G401 (cell line): ENCODE data around the gene SH3RF1. TPM values are rescaled to one million over a fixed set of nuclear protein-coding genes. Genes with fewer than 3 reads are reported as not detected.

ENCODE experiments used
- DNase-seq: peaks from one replicate; pipeline ENCODE4 v3.0.0-alpha.2; 2015; ENCODE audit warnings: low spot score
- in situ Hi-C: cut with HindIII; loops from 2 replicates; pipeline ENCODE4 v1.10.0; 2016; ENCODE audit warnings: low sequenced_read_pairs, mixed read lengths
- total RNA-seq: library from RNA; depleted of rRNA; stranded (reverse); fragments of >200 nt; shearing (Covaris generic); gene quantifications from 2 replicates; pipeline ENCODE4 v1.2.3, GENCODE V29; 2014

The SH3RF1 gene
- total RNA-seq, 1 experiment from 2014 or later = not detected

- DNase-seq = no peak
- in situ Hi-C loops = no loop called here
These were observed 146.1 kb downstream of the SH3RF1 start for GRCh38 chr4:169124661-169125060.

GRCh38 chr4:169122422-169122821, 148.3 kb downstream of the SH3RF1 start:
- no peak for DNase-seq
- in situ Hi-C loops = no loop called here

GRCh38 chr4:169121861-169122382, 148.8 kb downstream of the SH3RF1 start:
- in situ Hi-C loops = no loop called here
- DNase-seq = no peak

DNA sequence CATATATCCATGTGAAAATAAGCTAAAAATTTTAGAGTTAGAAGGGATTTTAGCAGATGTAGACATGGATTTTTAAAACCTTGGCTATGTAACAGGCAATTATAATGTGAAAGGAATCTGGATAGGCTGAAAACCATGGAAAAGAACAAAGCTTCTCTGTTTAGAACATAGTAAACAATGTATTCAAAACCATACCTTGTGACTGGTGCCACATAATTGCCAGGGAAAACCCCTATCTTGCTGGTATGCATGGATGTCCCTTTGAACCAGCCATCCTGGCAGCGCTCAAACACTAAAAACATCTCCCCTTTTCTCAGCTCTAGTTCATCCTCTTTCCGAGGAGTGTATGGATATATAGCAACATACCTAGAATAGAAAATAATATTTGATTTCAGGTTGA, 150.1 kb downstream of the SH3RF1 start:
- in situ Hi-C loops = no loop called here
- no peak for DNase-seq

DNA sequence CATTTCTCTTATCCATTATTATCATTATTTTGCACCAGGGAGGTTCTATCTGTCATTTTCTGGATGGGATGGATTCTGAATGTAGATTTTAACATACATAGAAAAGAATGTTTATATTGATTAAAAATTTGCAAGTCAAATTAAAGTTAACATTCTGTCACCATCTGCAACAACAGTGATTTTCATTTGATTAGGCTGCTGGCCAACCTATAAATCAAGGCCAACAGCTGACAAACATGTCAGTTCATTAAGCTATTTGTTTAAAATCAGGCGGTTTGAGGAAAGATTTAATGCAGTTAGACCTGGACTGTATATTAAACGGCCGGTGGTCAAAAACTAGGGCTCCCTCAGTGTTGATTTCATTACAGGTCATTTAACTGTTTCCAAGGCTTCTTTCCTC, 151.2 kb downstream of the SH3RF1 start:
- in situ Hi-C loops = no loop called here
- DNase-seq = no peak

DNA sequence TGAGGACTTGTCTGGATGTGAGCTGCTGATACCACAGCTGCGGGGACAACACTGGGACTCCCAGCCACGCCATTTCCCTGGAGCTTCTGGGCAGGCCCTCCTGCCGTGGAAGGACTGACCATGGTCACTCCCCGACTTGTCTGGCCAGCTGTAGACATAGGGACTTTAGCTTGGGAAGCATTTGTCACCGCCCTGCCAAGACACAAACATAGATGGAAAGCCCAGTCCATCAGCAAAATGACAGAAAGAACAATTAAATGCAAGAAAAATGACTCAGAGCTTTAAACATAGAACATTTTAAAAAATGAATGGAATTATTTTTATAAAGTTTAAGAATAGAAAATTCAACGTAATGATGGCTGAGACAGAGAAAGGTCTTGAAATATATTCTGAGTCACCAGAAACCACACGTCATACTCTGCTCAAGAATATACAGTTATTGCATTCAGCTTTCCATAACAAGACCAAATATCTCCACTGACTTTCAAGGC, 153.1 kb downstream of the SH3RF1 start:
- in situ Hi-C loops = no loop called here
- no peak for DNase-seq

DNA sequence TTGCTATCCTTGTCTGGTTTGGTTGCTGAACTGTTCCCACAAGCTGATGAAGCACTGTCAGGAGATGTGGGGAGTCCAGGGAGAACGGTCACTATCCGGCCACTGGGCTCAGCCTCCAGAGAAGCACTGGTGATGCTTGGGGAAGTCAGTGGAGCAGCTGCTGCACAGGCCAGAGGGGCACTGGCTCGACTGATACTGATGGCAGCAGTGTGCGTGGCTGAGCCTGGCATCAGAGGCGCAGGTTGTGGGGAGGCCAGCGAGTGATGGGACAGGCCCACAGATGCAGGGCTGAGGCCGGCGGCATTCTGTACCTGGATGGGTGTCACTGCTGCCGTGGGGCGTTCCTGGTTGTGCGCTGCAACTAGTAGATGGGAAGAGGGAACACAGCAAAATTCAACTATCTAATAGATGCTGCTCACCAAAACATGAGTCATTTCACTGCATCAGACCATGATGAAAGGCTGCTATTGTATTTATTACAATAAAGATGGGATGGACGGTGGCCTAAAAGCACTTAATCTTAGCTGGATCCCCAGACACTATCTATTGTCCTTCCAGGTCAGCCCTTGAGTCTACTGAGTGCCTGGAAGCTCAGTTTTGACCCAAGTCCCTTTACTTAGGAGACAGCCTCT, 154.4 kb downstream of the SH3RF1 start:
- no peak for DNase-seq
- in situ Hi-C loops = no loop called here

- no peak for DNase-seq
- in situ Hi-C loops = no loop called here
These were observed 154.9 kb downstream of the SH3RF1 start for GRCh38 chr4:169115897-169116254.

- no peak for DNase-seq
- in situ Hi-C loops = no loop called here
These were observed 155.4 kb downstream of the SH3RF1 start for GRCh38 chr4:169115144-169115896.

DNA sequence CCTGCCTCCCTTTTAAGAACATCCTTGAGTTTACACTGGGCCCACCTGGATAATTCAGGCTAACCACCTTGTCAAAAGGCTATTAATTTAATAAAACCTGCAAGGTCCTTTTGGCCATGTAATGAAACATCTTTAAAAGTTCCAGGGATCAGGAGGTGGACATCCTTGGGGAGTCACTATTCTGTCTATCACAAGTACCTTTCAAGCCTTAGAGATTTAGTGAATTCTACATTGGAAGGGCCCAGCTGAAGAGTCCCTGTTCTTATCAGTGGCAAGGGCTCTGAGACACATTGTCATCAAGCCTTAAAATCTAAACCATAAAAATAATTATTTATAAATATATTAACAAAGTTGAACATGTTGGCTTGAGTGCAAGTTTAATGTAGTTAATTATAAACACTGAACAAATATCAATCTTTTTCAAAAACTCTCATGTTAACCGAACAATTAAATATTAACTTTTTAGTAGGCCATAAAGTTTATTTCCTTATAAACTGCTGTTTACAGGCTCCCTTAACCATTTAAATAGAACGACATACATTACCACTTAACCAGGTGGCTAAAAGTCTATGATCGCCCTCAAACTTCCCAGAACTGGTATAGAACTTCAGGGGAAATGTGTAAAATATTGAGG, 156.3 kb downstream of the SH3RF1 start:
- no peak for DNase-seq

DNA sequence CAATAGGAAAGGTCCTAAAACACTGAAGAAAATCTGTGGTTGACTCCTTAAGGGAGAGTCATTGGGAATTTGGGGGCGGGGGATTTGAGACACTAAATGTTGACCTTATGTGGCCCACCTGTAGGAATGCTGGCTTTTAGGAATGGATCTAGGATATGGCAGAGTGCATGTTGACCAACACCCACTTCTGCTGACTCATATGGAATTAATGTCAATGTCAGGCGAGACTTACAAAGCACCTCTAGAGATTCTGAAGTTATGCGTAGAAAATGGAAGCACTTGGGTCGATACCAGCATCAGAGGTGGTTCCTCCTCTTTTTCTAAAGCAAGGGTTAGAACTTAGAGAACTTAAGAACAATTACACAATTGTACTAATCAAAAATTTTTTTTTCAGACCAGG, 160.1 kb downstream of the SH3RF1 start:
- no peak for DNase-seq
- in situ Hi-C loops = no loop called here

More for the DNA sequence above, 156.3 kb downstream of the SH3RF1 start:
- in situ Hi-C loops = no loop called here

DNA sequence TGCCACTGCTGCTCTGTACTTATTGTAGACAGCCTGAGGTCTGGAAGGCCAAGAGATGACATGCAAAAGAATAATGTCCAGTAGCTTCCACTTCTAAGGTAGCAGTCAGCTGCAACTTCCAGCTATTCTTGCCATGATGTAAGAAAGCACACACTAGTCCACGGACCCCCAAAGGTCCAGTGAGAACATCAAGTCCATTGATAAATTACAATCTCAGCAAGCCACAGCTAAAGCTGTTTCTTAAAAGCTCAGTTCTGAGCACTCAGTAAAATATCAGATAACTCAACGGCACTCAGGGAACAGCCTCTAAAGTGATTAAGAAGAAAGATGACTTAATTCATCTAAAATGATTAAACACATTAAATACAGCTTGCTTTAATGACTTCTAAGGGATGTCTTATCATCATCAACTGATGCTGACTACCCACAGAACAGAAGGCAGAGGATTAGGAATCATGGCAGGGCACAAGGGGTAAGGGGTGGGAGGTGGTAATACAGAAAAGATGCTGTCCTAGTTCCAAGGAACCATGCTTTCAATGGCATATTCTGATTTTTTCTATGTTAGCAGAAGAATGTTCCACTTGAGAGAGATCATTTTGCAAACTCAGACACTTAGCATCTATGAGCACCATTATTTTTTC, 161.6 kb downstream of the SH3RF1 start:
- no peak for DNase-seq
- in situ Hi-C loops = no loop called here

- in situ Hi-C loops = no loop called here
- no peak for DNase-seq
These were observed 162.5 kb downstream of the SH3RF1 start for GRCh38 chr4:169108303-169108702.

DNA sequence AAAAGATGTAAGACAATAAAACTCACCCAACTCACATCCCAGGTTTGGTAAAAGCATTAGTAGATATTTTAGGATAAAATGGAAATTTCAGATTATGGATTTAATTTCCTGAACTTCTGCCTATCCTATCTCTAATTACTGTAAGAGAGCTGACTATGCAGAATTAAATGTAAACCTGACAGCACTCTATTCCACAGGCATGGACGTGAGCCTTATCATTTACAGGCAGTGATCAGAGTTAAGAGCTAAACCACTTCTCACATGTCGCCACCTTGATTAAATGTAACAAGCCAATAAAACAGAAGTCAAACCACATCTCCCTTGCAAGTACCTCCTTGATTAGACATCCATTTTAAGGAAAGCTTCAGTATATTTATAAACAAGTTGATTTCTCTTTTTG, 163.2 kb downstream of the SH3RF1 start:
- no peak for DNase-seq
- in situ Hi-C loops = no loop called here

GRCh38 chr4:169106696-169107229, 164.0 kb downstream of the SH3RF1 start:
- DNase-seq = no peak
- in situ Hi-C loops = no loop called here

DNA sequence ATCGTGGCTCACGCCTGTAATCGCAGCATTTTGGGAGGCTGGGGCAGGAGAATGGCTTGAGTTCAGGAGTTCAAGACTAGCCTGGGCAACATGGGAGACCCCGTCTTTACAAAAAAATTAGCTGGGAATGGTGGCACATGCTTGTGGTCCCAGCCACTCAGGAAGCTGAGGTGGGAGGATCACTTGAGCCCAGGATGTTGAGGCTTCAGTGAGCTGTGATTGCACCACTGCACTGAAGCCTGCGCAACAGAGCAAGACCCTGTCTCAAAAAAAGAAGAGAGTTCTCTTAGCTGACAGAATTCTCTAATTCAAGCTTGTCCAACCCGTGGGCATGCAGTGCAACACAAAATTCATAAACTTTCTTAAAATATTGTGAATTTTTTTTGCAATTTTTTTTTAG, 165.1 kb downstream of the SH3RF1 start:
- in situ Hi-C loops = no loop called here
- DNase-seq = no peak

- peak; percentile 15 for DNase-seq
- in situ Hi-C loops = no loop called here
These were observed 166.8 kb downstream of the SH3RF1 start for GRCh38 chr4:169103966-169104412.

GRCh38 chr4:169102026-169102425, 168.7 kb downstream of the SH3RF1 start:
- in situ Hi-C loops = no loop called here

DNA sequence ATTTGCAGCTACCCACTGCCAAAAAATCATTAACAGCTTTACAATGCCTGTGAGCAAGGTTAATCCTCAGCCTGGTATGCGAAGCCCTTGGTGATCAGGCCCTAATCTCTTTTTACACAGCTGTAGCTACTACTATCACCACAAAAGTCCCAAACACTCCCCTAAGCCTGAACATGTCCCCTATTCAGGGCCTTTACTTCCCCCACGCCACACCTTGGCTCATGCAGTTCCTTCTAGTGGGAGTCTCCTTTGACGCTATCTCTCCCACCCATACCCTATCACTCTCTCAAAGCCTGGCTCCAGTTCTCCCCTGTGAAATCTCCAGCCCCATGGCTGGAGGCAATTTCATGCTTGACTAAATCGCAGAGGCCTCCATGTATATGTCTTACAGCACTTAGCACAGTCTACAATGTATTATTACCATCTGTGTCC, 170.1 kb downstream of the SH3RF1 start:
- no peak for DNase-seq
- in situ Hi-C loops = no loop called here

More at GRCh38 chr4:169102026-169102425, 168.7 kb downstream of the SH3RF1 start:
- no peak for DNase-seq
